Esophagus squamous epithelium (tissue), 4 donors: Measurements from ENCODE around the gene SSC5D.

Experiments used
- CTCF ChIP-seq, 6 experiments: fragments of 450-650 bp in 4 of 6; fragments of 200-600 bp in 2 of 6; sonication (generic) in 2 of 6; IDR thresholded peaks; one replicate each; pipeline ENCODE4 v1.5.1; 2016 to 2019; ENCODE audit warnings: antibody characterized with exemption in 6 of 6, mild to moderate bottlenecking in 4 of 6, moderate library complexity in 4 of 6
- POLR2A ChIP-seq, 4 donors: fragments of 450-650 bp; IDR thresholded peaks; one replicate each; pipeline ENCODE4 v1.6.1; 2017; ENCODE audit warnings: antibody characterized with exemption in 4 of 4, mild to moderate bottlenecking in 4 of 4, moderate library complexity in 3 of 4

- TF ChIP-seq POLR2A (IDR thresholded peaks at IDR 0.05), result no peak
- no peak for TF ChIP-seq CTCF (IDR thresholded peaks at IDR 0.05)
Measured at GRCh38 chr19:55465460-55466240, 22.6 kb upstream of the SSC5D start.
